HUES64 (cell line): ENCODE results near the gene IFNA2.

Experiments
- H3K27ac ChIP-seq: 2 replicates; pipeline ENCODE4 v1.7.0; 2013; ENCODE audit warnings: low read depth, low read length, inconsistent platforms
- H3K27me3 ChIP-seq: 2 replicates; pipeline ENCODE4 v1.6.1; 2013; ENCODE audit warnings: mild to moderate bottlenecking, low read length; ENCODE audit not compliant: insufficient read depth
- H3K36me3 ChIP-seq: 2 replicates; pipeline ENCODE4 v1.6.1; 2013; ENCODE audit warnings: mild to moderate bottlenecking, low read length; ENCODE audit not compliant: insufficient read depth
- H3K4me1 ChIP-seq: 2 replicates; pipeline ENCODE4 v1.6.1; 2013; ENCODE audit warnings: mild to moderate bottlenecking, low read length, moderate library complexity; ENCODE audit not compliant: insufficient read depth
- H3K4me3 ChIP-seq: 2 replicates; pipeline ENCODE4 v1.5.1; 2013; ENCODE audit warnings: mild to moderate bottlenecking, low read length, moderate library complexity
- H3K9ac ChIP-seq: 2 replicates; pipeline ENCODE4 v1.6.1; 2013; ENCODE audit warnings: mild to moderate bottlenecking, low read depth, low read length
- H3K9me3 ChIP-seq: 2 replicates; pipeline ENCODE4 v1.6.1; 2013; ENCODE audit warnings: low read depth, low read length; ENCODE audit not compliant: insufficient read depth
- WGBS: fragments of 150-250, 120-280 bp; methylation state at CpG from one replicate; pipeline ENCODE4 v1.1.7; 2013; ENCODE audit warnings: missing lambda C conversion rate; 5-methylcytosine and 5-hydroxymethylcytosine counted together

IFNA2 gene

DNA sequence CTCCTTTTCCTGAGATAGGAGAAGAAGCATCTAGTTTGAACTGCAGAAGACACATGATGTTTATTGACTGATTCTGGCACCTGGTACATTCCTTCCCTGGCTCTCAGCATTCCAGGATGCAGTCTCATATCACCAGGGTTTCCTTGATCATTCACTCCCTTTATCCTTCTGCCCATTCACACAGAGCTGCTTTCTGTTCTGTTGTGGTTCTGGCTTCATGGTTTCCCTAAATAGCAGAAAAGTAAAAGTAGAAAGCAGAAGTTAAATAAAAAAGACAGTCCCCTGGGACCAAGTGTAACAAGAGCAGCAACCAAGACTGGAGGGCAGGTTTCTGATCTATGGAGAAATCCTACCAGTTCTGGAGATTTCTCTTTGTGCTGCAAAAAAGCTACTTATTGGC, 26.9 kb upstream of the IFNA2 start:
- Histone ChIP-seq H3K27me3 (no peaks in the 10 kb centered on the region), H3K4me1 (no peaks in the 10 kb centered on the region), H3K36me3 (no peaks in the 10 kb centered on the region), H3K4me3 (no peak overlapping the region), H3K9ac (no peak overlapping the region), H3K27ac (no peak overlapping the region), H3K9me3 (no peaks in the 10 kb centered on the region)

DNA sequence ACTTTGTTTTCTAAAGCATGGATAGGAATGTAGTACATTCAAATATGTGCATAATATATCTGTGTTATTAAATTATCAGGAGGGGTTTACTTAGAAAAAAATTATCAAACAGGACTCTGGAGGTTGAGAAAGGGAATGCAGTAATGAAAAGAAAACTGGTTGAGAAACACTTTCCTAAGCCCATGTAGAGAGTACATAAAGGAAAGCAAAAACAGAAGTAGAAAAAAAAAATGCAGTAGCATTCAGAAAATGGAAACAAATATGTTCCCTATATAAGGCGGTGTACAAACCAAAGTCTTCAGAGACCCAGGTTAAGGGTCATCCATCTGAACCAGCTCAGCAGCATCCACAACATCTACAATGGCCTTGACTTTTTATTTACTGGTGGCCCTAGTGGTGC, 23.6 kb upstream of the IFNA2 start, which contains the start of gene IFNA8:
Gene IFNA8, plus strand, starts transcription at position 301 of the 400 bp plus-strand sequence. Its CDS starts 60 bp downstream, at position 361.
- 85% methylated on average over 1 of the region's 1 CpG for WGBS
- no peaks in the 10 kb centered on the region for H3K9me3 ChIP-seq

DNA sequence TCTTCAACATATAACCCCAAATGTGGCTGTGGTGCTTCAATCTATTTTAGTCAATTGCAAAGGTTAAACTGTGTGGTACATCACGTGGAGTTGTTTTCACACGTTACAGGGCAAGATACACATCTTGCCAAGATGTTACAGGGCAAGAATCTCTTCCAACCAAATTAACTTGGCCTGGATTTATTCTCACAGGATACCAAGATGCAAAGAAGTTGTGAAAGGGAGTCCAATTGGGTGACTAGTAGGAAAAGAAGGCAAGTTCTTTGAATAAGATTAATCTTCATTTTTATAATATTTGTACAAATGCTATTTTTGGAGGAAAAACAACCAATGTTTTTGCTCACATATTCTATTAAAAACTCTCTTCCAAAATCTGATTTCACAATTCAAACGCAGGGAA, 18.9 kb upstream of the IFNA2 start:
- Histone ChIP-seq H3K27ac (no peak overlapping the region), H3K4me1 (no peaks in the 10 kb centered on the region), H3K9me3 (no peaks in the 10 kb centered on the region), H3K27me3 (peaks cover 40% of the 10 kb centered on the region), H3K4me3 (no peak overlapping the region), H3K36me3 (no peaks in the 10 kb centered on the region), H3K9ac (no peak overlapping the region)
- 97% methylated on average over 3 of the region's 3 CpGs for whole genome bisulfite sequencing

More for the DNA sequence above, 23.6 kb upstream of the IFNA2 start, which contains the start of gene IFNA8:
- H3K9ac ChIP-seq: no peak within 1 kb of the TSS
- H3K27me3 ChIP-seq: peaks cover 9% of the 10 kb centered on the region; the same call in 1 of the 2 replicates
- H3K27ac ChIP-seq: no peak within 1 kb of the TSS
- H3K4me3 ChIP-seq: no peak within 1 kb of the TSS
- no peaks in the 10 kb centered on the region for H3K36me3 ChIP-seq
- no peaks in the 10 kb centered on the region for H3K4me1 ChIP-seq

DNA sequence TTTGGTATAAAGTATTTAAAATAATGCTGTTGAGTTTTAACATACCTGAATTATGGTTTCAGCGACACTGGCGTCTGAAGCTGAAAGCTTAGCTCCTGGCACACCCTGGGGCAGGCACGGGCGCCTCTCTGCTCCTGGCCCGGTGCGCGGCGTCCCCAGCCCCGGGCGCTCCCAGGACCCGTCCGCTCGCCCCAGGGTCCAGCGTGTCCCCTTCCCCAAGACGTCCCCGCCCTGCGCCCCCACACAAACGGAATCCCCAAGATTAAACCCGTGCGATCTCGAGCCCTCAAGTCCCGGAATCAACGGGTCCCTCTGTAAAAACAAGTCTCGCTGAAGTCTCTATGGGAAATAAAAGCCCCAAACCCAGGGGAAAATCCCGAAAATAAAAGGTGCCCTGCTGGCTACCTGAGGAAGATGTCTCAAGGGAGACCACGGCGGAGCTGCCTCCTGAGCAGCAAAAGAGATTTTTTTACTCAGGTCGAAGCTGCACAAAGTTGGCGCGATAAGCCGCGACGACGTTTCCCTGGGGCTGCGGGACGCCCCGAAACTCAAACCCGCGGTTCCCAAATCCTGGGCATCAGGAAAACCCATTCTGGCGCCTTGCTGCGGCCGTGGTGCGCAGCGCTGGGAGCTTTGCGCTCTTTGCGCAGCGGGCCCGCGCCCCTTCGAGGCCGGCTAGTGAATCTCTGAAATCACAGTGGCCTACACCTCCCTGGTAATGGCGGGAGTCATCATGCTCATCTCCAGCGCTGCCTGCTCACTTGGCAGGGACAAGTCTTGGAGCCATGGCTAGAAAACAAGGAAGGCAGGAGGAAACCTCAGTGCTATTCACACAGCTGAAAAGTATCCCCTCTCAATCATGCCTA, 17.4 kb upstream of the IFNA2 start:
- H3K9me3 ChIP-seq: no peaks in the 10 kb centered on the region
- H3K4me1 ChIP-seq: no peaks in the 10 kb centered on the region
- peaks cover 53% of the 10 kb centered on the region for H3K27me3 ChIP-seq
- no peak overlapping the region for H3K27ac ChIP-seq
- WGBS: 1% methylated on average over 53 of the region's 53 CpGs
- H3K4me3 ChIP-seq: peak overlapping the region; percentile 61
- H3K36me3 ChIP-seq: no peaks in the 10 kb centered on the region
- H3K9ac ChIP-seq: 0 out of 2 replicates have a peak overlapping the region, but pooled peaks have one; percentile 25

DNA sequence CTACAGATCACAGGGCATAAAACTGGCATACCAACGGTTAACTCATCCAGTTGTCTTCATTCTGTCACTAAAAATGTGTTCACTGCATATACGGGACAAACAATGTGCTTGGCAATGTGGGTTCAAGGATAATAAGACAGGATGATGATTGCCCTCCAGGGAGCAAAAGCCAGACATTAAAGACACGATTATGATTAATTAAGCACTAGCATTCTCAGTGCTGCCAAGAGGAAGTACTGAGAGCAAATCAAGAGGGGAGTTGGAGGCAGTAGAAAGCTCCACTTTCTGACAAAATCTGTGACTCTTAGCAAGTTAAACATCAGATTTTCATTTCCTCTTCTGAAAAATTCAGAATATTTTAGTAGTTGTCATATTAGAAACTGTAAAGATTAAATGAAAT, 14.8 kb upstream of the IFNA2 start:
- H3K4me3 ChIP-seq: no peak overlapping the region
- peaks cover 80% of the 10 kb centered on the region for H3K27me3 ChIP-seq
- H3K9me3 ChIP-seq: no peaks in the 10 kb centered on the region
- no peak overlapping the region for H3K9ac ChIP-seq
- 88% methylated on average over 3 of the region's 3 CpGs for WGBS
- H3K36me3 ChIP-seq: no peaks in the 10 kb centered on the region
- 0 out of 2 replicates have a peak, but pooled peaks cover 3% of the 10 kb centered on the region for H3K4me1 ChIP-seq
- H3K27ac ChIP-seq: no peak overlapping the region

DNA sequence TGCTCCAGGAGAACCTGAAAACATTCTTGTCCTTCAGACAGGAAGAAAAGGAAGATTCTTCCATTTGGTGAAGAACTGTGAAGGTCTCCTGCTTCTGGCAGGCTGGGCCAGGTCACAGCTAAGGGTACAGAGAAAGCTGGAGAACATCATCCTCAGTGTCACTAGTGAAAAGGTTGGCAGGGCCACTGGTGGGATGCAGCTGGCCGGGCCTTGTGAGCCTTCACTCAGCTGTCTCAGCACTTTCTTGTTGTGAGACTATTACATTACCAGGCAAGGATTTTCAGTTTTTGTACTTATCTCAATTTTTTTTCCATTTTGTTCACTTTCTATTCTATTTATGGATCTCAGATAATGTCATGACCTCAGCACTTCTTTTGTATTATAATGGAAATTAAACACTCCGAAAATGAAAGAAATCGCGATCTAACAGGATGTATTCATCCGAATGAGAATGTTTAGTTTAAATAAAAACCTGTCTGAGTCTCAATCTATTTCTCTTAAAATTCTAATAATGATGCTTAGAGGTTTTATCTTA, 13.8 kb upstream of the IFNA2 start:
- 93% methylated on average over 4 of the region's 5 CpGs for WGBS
- no peak overlapping the region for H3K9ac ChIP-seq
- no peak overlapping the region for H3K4me3 ChIP-seq
- H3K36me3 ChIP-seq: no peaks in the 10 kb centered on the region
- peaks cover 83% of the 10 kb centered on the region for H3K27me3 ChIP-seq
- 0 out of 2 replicates have a peak, but pooled peaks cover 3% of the 10 kb centered on the region for H3K4me1 ChIP-seq
- H3K27ac ChIP-seq: no peak overlapping the region
- no peaks in the 10 kb centered on the region for H3K9me3 ChIP-seq

DNA sequence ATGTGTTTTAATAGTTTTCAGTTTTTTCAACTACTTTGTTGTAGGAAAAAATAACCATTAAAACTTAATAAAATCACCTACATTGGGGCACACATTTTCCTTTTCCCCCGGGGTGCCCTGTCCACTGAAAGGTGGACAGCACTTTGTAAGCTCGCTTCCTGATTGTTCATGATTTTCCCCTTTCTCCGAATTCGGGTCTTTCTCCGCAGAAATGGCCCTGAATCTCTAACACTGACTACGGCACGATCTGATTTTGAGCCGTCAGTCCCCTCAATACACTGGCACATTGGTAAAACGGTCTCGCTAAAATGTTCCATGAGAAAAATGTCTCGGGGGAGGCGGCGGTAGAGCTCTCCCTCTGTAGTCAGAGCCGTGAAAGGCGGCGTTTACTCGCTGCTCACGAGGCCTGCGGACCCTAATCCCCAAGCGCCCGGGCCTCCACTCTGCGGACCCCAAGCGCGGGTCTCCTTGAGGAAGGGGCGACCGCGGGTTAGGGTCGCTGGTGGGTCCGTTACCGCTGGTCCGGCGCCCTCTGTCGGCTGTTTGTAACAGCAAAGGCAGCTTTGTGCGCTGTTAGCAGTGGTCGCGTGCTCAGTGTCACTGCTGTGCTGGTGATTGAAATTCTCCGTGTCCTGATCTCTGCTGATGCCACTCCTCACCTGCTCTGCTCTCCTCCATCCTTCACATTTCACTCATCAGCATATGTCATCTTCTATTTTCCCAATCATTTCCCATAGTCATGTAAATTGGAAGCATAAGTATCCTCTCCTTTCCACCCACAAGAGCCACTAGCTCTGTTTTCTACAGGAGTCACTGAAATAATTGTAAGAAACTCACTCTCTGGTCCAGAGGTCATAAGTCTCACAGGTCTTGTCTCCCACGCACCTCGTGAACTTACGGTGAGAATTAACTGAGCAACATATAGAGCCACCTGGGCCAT, 10.8 kb upstream of the IFNA2 start:
- Histone ChIP-seq H3K4me3 (peak overlapping the region; percentile 51), H3K4me1 (0 out of 2 replicates have a peak, but pooled peaks cover 3% of the 10 kb centered on the region), H3K9me3 (no peaks in the 10 kb centered on the region), H3K9ac (peak overlapping the region; percentile 17; the same call in 1 of the 2 replicates), H3K36me3 (no peaks in the 10 kb centered on the region), H3K27ac (no peak overlapping the region), H3K27me3 (peaks cover 58% of the 10 kb centered on the region)
- WGBS: 13% methylated on average over 40 of the region's 40 CpGs

DNA sequence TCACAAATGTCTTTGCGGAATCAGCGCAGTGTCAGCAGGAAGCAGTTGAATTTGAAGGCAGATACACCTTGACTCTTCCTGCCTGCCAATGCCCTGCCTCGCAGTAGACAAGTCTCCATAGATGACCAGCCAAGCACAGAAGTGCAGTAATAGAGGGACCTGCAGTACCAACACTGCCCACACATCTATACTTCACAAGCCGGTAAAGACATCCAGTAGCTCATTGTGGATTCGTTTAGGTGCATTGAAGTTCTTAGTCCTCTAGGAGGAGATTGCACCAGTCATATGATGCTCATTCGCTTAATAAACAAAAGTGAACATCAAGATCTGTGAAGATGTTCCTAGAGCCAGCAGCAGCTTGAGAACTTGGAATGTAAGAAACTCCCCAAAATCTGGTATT, 7.1 kb upstream of the IFNA2 start:
- WGBS: 82% methylated on average over 6 of the region's 6 CpGs
- Histone ChIP-seq H3K27me3 (peaks cover 40% of the 10 kb centered on the region), H3K27ac (no peak overlapping the region), H3K36me3 (no peaks in the 10 kb centered on the region), H3K4me1 (0 out of 2 replicates have a peak, but pooled peaks cover 3% of the 10 kb centered on the region), H3K9ac (no peak overlapping the region), H3K9me3 (no peaks in the 10 kb centered on the region), H3K4me3 (no peak overlapping the region)

DNA sequence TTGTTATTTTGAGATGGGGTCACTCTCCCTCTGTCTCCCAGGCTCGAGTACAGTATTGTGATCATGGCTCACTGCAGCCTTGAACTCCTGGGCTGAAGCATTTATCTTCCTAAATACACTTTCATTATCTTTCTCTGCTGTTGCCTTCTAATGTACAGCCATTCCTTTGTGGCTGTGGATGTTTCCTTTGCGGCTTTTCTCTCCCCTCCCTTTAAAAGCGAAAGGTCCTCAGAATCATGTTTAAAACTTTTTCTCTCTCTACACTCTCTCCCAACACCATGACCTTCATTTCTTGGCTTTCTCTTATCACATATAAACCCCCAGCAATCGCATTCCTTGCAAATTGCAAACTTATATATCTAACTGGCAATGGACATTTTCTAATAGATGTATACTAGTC, 1.6 kb downstream of the IFNA2 start:
- Histone ChIP-seq H3K36me3 (no peaks in the 10 kb centered on the region), H3K27ac (no peak overlapping the region), H3K4me3 (no peak overlapping the region), H3K4me1 (peaks cover 13% of the 10 kb centered on the region; the same call in 1 of the 2 replicates), H3K9me3 (no peaks in the 10 kb centered on the region), H3K9ac (no peak overlapping the region), H3K27me3 (no peaks in the 10 kb centered on the region)
- WGBS: 90% methylated on average over 4 of the region's 4 CpGs

DNA sequence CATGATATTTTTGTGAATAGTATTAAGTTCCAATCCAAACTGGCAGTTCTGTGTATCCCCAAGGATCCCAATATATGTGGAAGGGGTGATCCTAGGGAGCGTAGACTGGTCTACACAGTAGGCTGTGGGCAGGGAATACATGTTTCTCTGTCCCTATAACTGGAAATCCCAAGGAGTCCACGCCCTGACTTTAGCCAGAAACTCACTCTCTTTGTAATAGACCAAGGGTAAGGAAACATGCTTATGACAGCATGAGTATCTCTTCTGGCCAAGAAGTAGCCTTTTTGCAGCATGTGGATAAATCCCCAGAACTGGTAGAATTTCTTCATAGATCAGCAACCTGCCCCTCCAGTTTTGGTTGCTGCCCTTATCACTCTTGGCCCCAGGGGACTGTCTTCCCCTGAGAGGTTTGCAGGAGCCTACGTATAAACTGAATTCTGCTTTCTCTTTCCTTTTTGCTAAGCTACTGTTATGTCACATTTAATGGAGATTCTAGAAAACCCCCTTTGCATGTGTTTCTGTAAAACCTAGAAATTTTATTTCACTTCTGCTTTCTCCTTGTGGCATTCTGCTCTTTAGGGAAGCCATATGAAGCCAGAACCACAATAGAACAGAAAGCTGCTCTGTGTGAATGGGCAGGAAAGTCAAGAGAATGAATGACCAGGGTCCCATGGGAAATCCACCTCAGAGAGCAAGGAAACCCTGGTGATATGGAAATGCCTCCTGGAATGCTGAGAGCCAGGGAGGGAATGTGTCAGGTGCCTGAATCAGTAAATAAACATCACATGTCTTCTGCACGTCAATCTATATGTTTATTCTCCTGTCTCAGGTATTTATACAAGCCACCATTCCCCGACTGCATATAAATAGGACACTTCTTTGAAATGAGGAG, 3.5 kb downstream of the IFNA2 start:
- H3K27me3 ChIP-seq: no peaks in the 10 kb centered on the region
- H3K9ac ChIP-seq: no peak overlapping the region
- 56% methylated on average over 5 of the region's 5 CpGs for WGBS
- no peak overlapping the region for H3K4me3 ChIP-seq
- H3K36me3 ChIP-seq: no peaks in the 10 kb centered on the region
- peak overlapping the region; percentile 20; the same call in 1 of the 2 replicates for H3K27ac ChIP-seq
- H3K9me3 ChIP-seq: no peaks in the 10 kb centered on the region
- H3K4me1 ChIP-seq: peaks cover 13% of the 10 kb centered on the region; the same call in 1 of the 2 replicates
